T-helper 2 cell treated with Interferon-gamma antibody and Interleukin-4, amounts not matched to agents 5 μg/mL and 100 μg/mL, for 36 hours (primary cell): Measurements from ENCODE around the gene SEPTIN12.

ENCODE experiments used
- DNase-seq: peaks from one replicate; pipeline ENCODE4 v3.0.0; 2021; ENCODE audit warnings: low spot score
- H3K27ac Mint-ChIP-seq: one replicate; pipeline ENCODE4 v1.8.0; 2021; ENCODE audit warnings: mild to moderate bottlenecking, mixed read lengths
- H3K27me3 Mint-ChIP-seq: one replicate; pipeline ENCODE4 v1.8.0; 2021; ENCODE audit warnings: low read depth, mixed read lengths
- H3K36me3 Mint-ChIP-seq: one replicate; pipeline ENCODE4 v1.8.0; 2021; ENCODE audit warnings: low read depth, mixed read lengths
- H3K4me1 Mint-ChIP-seq: one replicate; pipeline ENCODE4 v1.8.0; 2021; ENCODE audit warnings: low read depth, mixed read lengths
- H3K4me3 Mint-ChIP-seq: one replicate; pipeline ENCODE4 v1.8.0; 2022; ENCODE audit warnings: mild to moderate bottlenecking, moderate library complexity, mixed read lengths
- H3K9me3 Mint-ChIP-seq: one replicate; pipeline ENCODE4 v1.8.0; 2021; ENCODE audit warnings: mixed read lengths

The SEPTIN12 gene, protein sequence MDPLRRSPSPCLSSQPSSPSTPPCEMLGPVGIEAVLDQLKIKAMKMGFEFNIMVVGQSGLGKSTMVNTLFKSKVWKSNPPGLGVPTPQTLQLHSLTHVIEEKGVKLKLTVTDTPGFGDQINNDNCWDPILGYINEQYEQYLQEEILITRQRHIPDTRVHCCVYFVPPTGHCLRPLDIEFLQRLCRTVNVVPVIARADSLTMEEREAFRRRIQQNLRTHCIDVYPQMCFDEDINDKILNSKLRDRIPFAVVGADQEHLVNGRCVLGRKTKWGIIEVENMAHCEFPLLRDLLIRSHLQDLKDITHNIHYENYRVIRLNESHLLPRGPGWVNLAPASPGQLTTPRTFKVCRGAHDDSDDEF

DNA sequence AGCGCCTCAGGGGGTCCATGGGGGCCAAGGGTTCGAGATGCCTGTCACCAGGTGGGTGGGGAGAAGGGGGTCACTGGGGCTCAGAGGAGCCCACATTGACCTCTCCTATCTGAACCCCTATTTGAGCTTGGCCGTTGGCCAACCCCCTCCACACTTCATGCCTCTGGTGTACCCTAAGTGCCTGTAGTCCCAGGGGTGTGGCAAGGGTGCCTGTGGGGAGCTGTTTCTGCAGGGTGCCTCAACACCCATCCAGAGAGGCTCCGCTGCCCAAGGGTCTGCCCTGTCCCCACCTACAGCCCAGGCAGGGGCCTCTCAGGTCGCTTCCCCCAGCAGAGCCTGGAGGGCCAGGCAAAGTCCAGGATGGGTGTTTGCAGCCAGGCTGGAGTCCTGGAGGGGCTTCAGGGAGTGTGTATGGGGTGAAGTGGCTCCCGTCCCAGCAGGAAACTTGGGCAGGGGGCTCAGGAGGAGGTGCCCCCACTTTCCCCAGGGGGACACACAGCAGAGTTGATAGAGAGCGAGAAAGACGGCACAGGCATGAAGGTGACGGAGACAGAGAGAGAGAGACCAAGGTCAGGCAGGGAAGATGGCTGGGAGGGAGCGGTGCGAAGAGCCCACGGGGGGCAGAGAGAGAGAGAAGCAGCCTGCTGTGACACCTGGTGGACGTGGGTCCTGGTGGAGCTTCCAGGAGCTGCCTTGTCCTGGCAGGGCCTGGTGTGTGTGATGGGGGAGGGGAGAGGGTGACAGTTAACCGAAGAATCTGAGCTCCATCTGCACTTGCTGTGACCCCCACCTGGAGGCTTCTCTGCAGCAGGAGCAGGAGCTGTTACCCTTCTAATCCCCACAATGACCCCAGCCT lies at the start of gene SEPTIN12:
TSS of gene SEPTIN12 (minus strand) at position 719 of the 856 bp plus-strand sequence. CDS start at position 19, 700 bp downstream.
- peaks cover 4% of the 10 kb centered on the region for H3K4me1 Mint-ChIP-seq
- no peaks in the 10 kb centered on the region for H3K36me3 Mint-ChIP-seq
- H3K27ac Mint-ChIP-seq = no peak within 1 kb of the TSS
- no peaks in the 10 kb centered on the region for H3K9me3 Mint-ChIP-seq
- H3K27me3 Mint-ChIP-seq = no peaks in the 10 kb centered on the region
- no peak within 1 kb of the TSS for H3K4me3 Mint-ChIP-seq
- no peak for DNase-seq

DNA sequence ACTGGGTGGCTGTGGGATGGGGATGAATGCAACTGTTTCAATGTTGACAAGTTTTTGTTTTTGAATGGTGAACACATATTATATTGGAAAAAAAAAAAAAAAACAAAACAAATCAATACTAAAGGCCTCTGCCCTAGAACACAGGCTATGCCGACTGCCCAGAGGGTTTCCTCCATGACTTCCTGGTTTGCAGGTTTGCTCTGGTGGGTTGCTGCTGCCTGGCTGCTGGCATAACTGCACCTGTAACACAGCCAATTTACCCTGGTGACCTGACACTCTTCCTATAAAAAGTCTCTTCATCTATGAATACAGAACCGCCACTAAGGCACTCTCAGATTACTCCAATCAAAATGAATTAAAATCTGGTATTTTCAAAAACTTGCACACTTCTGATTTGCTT lies 48.6 kb upstream of the SEPTIN12 start:
- H3K9me3 Mint-ChIP-seq = no peaks in the 10 kb centered on the region

DNA sequence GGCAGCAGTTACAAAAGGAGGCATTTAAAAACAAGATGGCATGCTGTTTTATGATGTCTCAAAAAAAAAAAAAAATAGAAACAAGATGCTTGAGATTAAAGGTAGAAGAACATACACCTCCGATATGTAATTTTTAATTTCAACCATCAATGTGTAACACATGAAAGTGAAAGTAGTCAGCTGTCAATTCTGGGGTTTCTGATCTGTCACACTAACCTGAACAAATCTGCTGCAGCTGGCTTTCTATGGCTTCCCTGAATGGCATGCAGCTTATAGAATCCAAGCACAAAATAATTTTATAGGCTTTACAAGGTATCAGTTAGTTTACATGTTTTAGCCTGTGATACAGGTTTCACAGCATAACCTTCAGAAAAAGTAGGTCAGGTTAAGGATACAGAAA lies 45.4 kb upstream of the SEPTIN12 start:
- no peak overlapping the region for H3K27ac Mint-ChIP-seq
- no peak for DNase-seq
- no peak overlapping the region for H3K4me3 Mint-ChIP-seq
- H3K9me3 Mint-ChIP-seq = no peaks in the 10 kb centered on the region
- no peaks in the 10 kb centered on the region for H3K4me1 Mint-ChIP-seq
- H3K27me3 Mint-ChIP-seq = no peaks in the 10 kb centered on the region
- H3K36me3 Mint-ChIP-seq = peaks cover 42% of the 10 kb centered on the region

More for the DNA sequence above, 48.6 kb upstream of the SEPTIN12 start:
- no peak for DNase-seq
- Mint-ChIP-seq H3K4me1 (no peaks in the 10 kb centered on the region), H3K36me3 (peaks cover 48% of the 10 kb centered on the region), H3K27me3 (no peaks in the 10 kb centered on the region), H3K4me3 (no peak overlapping the region), H3K27ac (peak overlapping the region; percentile 41)

DNA sequence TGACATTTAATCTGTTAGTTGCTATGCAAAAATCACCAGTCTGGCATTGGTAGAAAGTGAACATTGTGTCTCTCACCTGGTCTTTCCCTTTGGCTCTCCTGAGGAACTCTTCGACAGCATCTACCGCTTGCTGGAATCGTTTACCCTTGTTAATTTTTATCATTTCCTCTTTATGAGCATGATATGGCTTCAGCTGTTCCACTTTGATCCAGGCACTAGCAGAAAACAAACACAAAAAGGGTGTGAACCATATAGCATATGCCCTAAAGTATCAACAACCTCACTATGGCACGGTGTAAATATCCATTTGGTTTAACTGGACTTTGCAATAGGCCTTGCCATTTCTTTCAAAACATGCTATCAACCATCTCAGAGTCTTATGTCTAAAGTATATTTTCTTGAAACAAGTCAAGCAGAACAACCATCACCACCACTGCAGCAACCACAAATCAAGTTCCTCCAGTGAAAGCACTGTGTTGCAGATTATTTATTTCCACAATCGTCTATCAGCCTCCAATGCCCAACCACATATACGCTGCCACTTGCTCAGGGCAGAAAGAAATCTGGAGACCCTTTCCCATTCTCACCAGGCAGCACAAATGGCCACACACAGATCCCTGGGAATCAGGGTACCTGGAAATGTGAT lies 44.7 kb upstream of the SEPTIN12 start:
- Mint-ChIP-seq H3K9me3 (no peaks in the 10 kb centered on the region), H3K4me1 (no peaks in the 10 kb centered on the region), H3K36me3 (peaks cover 42% of the 10 kb centered on the region), H3K4me3 (no peak overlapping the region), H3K27ac (no peak overlapping the region), H3K27me3 (no peaks in the 10 kb centered on the region)
- DNase-seq = no peak

DNA sequence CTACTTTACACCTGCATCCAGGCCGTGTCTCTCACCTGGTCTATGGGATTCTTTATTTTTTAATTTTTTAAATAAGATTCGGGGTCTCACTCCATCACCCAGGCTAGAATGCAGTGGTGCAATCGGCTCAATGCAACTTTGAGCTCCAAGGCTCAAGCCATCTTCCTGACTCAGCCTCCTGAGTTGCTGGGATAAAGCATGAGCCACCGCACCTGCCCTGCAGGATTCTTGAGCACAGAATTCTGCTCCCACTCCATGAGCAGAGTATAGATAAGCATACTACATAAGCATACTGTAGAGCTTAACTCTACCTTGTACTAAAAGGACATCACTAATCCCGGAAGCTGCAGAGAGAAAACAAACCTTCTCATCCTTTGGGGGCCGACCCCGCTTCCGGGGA lies 43.5 kb upstream of the SEPTIN12 start:
- Mint-ChIP-seq H3K36me3 (peaks cover 41% of the 10 kb centered on the region), H3K4me3 (no peak overlapping the region), H3K9me3 (no peaks in the 10 kb centered on the region), H3K27me3 (no peaks in the 10 kb centered on the region), H3K27ac (no peak overlapping the region), H3K4me1 (no peaks in the 10 kb centered on the region)
- no peak for DNase-seq

DNA sequence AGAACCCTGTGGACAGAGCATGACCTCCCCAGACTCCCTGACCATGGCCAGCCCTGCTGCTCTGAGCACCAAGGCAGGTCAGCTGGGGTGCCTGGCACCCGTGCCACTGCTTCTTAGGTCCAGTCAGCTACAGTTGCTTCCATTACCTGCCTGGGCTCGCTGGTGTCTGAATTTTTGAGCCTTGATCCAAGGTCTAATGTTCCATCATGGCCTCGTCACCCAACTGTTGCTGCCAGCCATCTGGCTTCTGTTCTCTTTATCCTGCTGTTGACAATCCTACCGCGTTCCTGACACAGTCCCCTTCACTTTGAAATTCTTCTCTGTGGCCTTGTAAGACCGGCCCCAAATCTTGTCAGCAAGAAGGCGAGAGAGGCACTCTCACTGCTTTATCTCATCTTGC lies 42.3 kb upstream of the SEPTIN12 start:
- H3K36me3 Mint-ChIP-seq = peaks cover 37% of the 10 kb centered on the region
- H3K9me3 Mint-ChIP-seq = no peaks in the 10 kb centered on the region
- DNase-seq = no peak
- H3K27me3 Mint-ChIP-seq = no peaks in the 10 kb centered on the region
- H3K27ac Mint-ChIP-seq = no peak overlapping the region
- no peaks in the 10 kb centered on the region for H3K4me1 Mint-ChIP-seq
- no peak overlapping the region for H3K4me3 Mint-ChIP-seq

DNA sequence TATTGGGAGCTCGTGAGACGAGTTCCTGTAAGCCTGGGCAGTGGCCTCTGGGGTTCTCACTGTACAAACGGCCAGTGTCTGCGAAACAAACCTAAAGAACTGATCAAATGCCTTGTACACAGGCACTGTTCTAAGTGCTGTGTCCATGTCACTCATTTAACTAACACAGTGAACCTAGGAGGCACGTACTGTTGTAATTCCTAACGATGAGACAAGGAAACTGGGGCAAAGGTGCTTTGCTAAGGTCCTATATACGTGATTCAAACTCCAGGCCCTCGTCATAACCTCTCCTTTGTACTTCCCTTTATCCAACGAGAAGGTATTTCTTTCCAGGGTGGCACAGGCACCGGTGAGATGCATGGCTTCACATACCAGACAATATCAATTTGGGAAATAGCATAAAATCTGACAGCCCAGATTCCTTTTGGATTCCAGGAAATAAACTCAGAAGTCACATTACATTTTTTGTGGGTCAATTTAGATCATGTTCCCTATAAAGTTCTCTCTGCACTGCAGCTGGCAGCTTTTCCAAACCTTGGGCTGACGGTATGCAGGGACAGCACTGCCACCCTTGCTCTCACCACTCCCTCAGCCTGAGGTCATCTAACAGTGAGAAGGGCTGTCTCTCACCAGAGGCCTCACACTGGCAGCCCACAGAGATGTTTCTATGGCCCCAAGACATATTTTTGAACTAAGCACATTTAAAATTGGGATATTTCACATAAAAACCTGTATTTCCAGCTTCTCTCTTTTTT lies 40.6 kb upstream of the SEPTIN12 start:
- no peak overlapping the region for H3K4me3 Mint-ChIP-seq
- H3K9me3 Mint-ChIP-seq = no peaks in the 10 kb centered on the region
- H3K27ac Mint-ChIP-seq = no peak overlapping the region
- peaks cover 46% of the 10 kb centered on the region for H3K36me3 Mint-ChIP-seq
- no peak for DNase-seq
- no peaks in the 10 kb centered on the region for H3K4me1 Mint-ChIP-seq
- H3K27me3 Mint-ChIP-seq = no peaks in the 10 kb centered on the region

DNA sequence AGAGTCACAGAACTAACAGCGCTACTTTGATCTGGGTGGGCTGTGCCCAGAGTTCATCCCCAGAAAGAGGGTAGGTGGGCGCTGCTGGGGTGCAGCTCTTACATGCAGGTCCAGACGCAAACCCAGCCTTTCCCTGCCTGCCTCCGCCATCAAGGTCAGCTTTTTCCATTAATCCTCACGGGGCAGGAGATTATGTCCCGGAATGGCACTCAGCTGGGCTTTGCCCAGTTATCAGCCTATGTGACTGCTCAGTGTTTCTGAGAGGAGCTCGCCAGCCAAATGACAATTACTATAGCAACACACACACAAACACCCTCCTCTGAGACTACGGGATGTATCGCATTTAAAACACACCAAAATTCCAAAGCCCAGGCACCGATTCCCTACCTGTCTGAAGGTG lies 38.8 kb upstream of the SEPTIN12 start:
- peaks cover 47% of the 10 kb centered on the region for H3K36me3 Mint-ChIP-seq
- H3K27ac Mint-ChIP-seq = no peak overlapping the region
- no peaks in the 10 kb centered on the region for H3K4me1 Mint-ChIP-seq
- no peaks in the 10 kb centered on the region for H3K27me3 Mint-ChIP-seq
- DNase-seq = no peak
- no peaks in the 10 kb centered on the region for H3K9me3 Mint-ChIP-seq
- no peak overlapping the region for H3K4me3 Mint-ChIP-seq

DNA sequence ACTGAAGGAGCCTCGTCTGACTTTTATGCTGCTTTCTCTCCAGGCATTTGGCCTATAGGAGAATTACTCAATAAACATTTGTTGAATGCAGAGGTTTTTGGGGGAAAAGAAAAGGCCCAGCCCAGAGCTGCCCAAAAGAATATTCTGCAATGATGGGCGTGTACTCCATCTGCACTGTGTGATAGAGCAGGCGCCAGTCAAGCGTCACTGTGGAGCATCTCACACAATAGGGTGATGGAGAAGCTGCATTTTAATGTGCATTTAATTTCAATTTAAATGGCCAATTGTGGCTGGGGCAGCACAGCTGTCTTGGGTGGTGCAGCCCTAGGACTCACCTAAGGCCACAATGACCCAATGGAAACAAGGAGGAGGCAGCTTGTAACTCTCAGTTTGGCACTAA lies 38.4 kb upstream of the SEPTIN12 start:
- no peaks in the 10 kb centered on the region for H3K9me3 Mint-ChIP-seq
- DNase-seq = no peak
- no peak overlapping the region for H3K4me3 Mint-ChIP-seq
- H3K36me3 Mint-ChIP-seq = peaks cover 48% of the 10 kb centered on the region
- H3K27ac Mint-ChIP-seq = no peak overlapping the region
- no peaks in the 10 kb centered on the region for H3K4me1 Mint-ChIP-seq
- H3K27me3 Mint-ChIP-seq = no peaks in the 10 kb centered on the region

DNA sequence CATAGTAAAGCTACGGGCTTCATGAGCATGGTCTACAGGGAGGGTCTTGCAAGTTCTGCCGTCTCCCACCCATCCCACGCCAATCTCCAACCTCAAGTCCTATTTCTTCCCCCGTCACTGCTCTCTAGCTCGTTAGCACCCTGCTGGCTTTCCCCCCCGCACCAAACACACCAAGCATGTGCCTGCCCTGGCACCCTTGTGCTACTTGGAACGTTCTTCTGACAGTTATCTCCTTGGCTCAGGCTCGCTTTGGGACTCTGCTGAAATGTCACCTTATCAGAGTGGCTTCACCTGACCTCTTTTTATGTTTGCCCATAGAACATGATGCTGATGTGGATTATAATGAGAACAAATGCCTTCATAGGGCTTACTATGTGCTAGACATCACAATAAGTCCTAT lies 37.1 kb upstream of the SEPTIN12 start:
- no peak overlapping the region for H3K27ac Mint-ChIP-seq
- H3K9me3 Mint-ChIP-seq = no peaks in the 10 kb centered on the region
- H3K4me3 Mint-ChIP-seq = no peak overlapping the region
- H3K27me3 Mint-ChIP-seq = no peaks in the 10 kb centered on the region
- H3K4me1 Mint-ChIP-seq = no peaks in the 10 kb centered on the region
- DNase-seq = no peak
- peaks cover 40% of the 10 kb centered on the region for H3K36me3 Mint-ChIP-seq

DNA sequence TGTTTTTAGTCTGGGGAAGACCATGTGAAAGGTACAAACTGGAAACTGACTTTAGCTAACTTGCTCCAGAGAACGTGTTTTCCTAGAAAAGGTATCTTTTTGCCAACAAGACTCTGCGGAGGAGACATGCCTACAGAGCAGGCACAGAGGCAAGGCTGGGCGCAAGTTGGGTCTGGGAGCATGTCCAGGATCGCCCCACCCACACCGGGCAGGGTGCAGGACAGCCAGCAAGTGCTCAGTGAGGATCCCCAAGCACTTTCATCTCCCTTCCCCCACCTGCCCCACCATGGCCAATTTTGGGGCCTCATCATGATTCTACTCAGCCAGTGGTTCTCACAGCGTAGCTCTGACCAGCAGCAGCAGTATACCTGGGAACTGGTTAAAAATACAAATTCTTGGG lies 32.5 kb upstream of the SEPTIN12 start:
- H3K9me3 Mint-ChIP-seq = no peaks in the 10 kb centered on the region
- no peak overlapping the region for H3K27ac Mint-ChIP-seq
- no peak overlapping the region for H3K4me3 Mint-ChIP-seq
- H3K36me3 Mint-ChIP-seq = peaks cover 45% of the 10 kb centered on the region
- no peaks in the 10 kb centered on the region for H3K4me1 Mint-ChIP-seq
- H3K27me3 Mint-ChIP-seq = no peaks in the 10 kb centered on the region
- DNase-seq = no peak

DNA sequence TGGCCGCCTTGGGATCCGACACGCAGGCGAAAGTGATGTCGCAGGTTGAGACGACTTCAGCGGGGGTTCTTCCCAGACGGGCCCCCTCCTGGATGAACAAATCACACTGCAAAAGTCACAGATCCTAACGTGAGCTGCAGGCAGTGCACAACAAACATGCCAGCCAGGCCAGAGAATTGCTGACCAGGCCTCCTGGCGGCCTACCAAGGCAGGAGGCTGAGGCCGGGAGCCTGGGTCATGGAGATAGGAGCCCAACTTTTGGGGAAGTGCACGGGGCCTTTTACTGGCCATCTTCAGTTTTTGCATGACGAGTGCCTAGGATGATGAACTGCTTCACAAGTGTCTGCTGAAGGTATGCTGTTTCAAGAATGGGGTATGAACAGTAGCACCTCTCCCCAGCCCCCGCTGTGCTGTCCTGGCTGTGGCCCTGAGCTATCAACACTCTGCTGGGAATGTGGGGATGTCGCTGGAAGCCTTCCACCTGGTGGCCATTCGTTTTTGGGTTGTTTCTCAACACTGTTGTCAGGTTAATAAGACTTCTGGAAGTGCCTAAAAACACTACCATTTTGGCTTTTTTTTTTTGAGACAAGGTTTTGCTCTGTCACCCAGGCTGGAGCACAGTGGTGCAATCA lies 26.5 kb upstream of the SEPTIN12 start:
- H3K27ac Mint-ChIP-seq = no peak overlapping the region
- H3K27me3 Mint-ChIP-seq = no peaks in the 10 kb centered on the region
- no peak for DNase-seq
- H3K9me3 Mint-ChIP-seq = no peaks in the 10 kb centered on the region
- H3K4me3 Mint-ChIP-seq = no peak overlapping the region
- H3K4me1 Mint-ChIP-seq = no peaks in the 10 kb centered on the region
- peaks cover 52% of the 10 kb centered on the region for H3K36me3 Mint-ChIP-seq

DNA sequence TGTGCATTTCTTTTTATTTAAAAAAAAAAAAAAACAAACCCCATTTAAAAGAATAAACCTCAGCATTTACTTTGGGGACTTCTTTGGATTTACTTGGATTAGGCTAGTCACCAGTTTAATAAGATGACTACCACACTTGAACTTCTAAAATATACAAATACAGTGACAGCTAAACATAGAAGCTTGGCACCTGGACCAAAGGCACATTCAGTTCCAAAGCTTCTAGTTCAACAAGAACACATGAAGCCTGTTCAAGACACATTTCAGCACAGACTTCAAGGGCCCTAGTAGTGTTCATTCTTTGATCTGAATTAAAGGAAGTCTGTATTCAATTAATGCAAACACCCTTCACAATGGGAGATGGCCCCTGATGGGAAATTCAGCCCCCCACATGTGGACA lies 25.9 kb upstream of the SEPTIN12 start:
- Mint-ChIP-seq H3K27me3 (no peaks in the 10 kb centered on the region), H3K4me3 (no peak overlapping the region), H3K4me1 (no peaks in the 10 kb centered on the region), H3K36me3 (peaks cover 52% of the 10 kb centered on the region), H3K27ac (no peak overlapping the region), H3K9me3 (no peaks in the 10 kb centered on the region)
- DNase-seq = no peak
